IMR-90 (cell line): Measurements from ENCODE around the gene KIF1B. TPM values are rescaled to one million over a fixed set of nuclear protein-coding genes. Genes with fewer than 3 reads are reported as not detected.

Experiments
- ATAC-seq: fragments of 200-7000 bp; cut with Tn5 transposase; 2 replicates; pipeline ENCODE4 v1.9.1; 2020; ENCODE audit warnings: low read depth, mild to moderate bottlenecking, moderate library complexity
- BruUV-seq: library from RNA; stranded (reverse); fragments of 400-500 nt; replicated peaks from 2 replicates; lab custom pipeline; 2021; lab: Mats Ljungman, UMichigan
- CTCF ChIA-PET: fragments of 300-600 bp; formaldehyde crosslinking; extraction: SDS; loops from one replicate; lab custom pipeline; 2021; ENCODE audit warnings: antibody characterized with exemption; lab: Yijun Ruan, JAX
- POLR2A ChIA-PET: fragments of 300-600 bp; sonication (Branson Sonifier 250); formaldehyde crosslinking; loops from one replicate; lab custom pipeline; 2022; ENCODE audit warnings: antibody characterized with exemption; ENCODE audit not compliant: unreplicated experiment; lab: Charles Lee
- DNase-seq: peaks from one replicate; pipeline ENCODE4 v3.0.0; 2013
- H2AFZ ChIP-seq: replicated peaks from 2 replicates; pipeline ENCODE3; 2013; ENCODE audit warnings: low read length, mild to moderate bottlenecking; ENCODE audit not compliant: poor library complexity
- H2AK5ac ChIP-seq: 2 replicates; pipeline ENCODE4 v1.6.1; 2013; ENCODE audit warnings: low read depth, low read length, inconsistent platforms
- H2AK9ac ChIP-seq: replicated peaks from 2 replicates; pipeline ENCODE3; 2013; ENCODE audit warnings: mild to moderate bottlenecking, low read depth, low read length, moderate library complexity; ENCODE audit not compliant: poor library complexity
- H2BK120ac ChIP-seq: 2 replicates; pipeline ENCODE4 v1.6.1; 2013; ENCODE audit warnings: low read depth, low read length, inconsistent platforms
- H2BK15ac ChIP-seq: 3 replicates; pipeline ENCODE4 v1.6.1; 2013; ENCODE audit warnings: low read depth, low read length, inconsistent platforms
- H2BK20ac ChIP-seq: 2 replicates; pipeline ENCODE4 v1.6.1; 2013; ENCODE audit warnings: low read depth, mild to moderate bottlenecking, inconsistent platforms, low read length, moderate library complexity
- H2BK5ac ChIP-seq: 2 replicates; pipeline ENCODE4 v1.6.1; 2013; ENCODE audit warnings: mild to moderate bottlenecking, low read depth, low read length, inconsistent platforms; ENCODE audit not compliant: poor library complexity, severe bottlenecking
- H3K14ac ChIP-seq: replicated peaks from 2 replicates; pipeline ENCODE4 v1.6.1; 2013; ENCODE audit warnings: low read depth, low read length, inconsistent platforms
- H3K18ac ChIP-seq: 2 replicates; pipeline ENCODE4 v1.6.1; 2013; ENCODE audit warnings: low read depth, low read length, control low read depth
- H3K23ac ChIP-seq: 2 replicates; pipeline ENCODE4 v1.6.1; 2013; ENCODE audit warnings: low read depth, low read length, inconsistent platforms
- H3K27ac ChIP-seq: 2 replicates; pipeline ENCODE4 v1.5.1; 2013; ENCODE audit warnings: mild to moderate bottlenecking, control low read depth, low read length; ENCODE audit not compliant: insufficient read depth
- H3K27me3 ChIP-seq: 2 replicates; pipeline ENCODE4 v1.6.1; 2013; ENCODE audit warnings: low read length; ENCODE audit not compliant: control insufficient read depth, insufficient read depth
- H3K36me3 ChIP-seq: 2 replicates; pipeline ENCODE4 v1.6.1; 2013; ENCODE audit warnings: low read length, mixed read lengths; ENCODE audit not compliant: control insufficient read depth, insufficient read depth
- H3K4ac ChIP-seq: 2 replicates; pipeline ENCODE4 v1.6.1; 2013; ENCODE audit warnings: low read depth, low read length, inconsistent platforms
- H3K4me1 ChIP-seq: 2 replicates; pipeline ENCODE4 v1.6.1; 2013; ENCODE audit warnings: low read length, mixed read lengths; ENCODE audit not compliant: control insufficient read depth, insufficient read depth
- H3K4me2 ChIP-seq: 2 replicates; pipeline ENCODE4 v1.6.1; 2013; ENCODE audit warnings: low read depth, mild to moderate bottlenecking, control low read depth, low read length, moderate library complexity
- H3K4me3 ChIP-seq: 2 replicates; pipeline ENCODE4 v1.5.1; 2013; ENCODE audit warnings: low read depth, mild to moderate bottlenecking, control low read depth, low read length, moderate library complexity; ENCODE audit not compliant: insufficient read depth
- H3K56ac ChIP-seq: 2 replicates; pipeline ENCODE4 v1.6.1; 2013; ENCODE audit warnings: low read length, inconsistent platforms; ENCODE audit not compliant: insufficient read depth; ENCODE audit errors: extremely low read depth
- H3K79me1 ChIP-seq, 2 experiments: 2 replicates each; pipeline ENCODE4 v1.6.1; 2013; ENCODE audit warnings: low read length in 2 of 2, inconsistent platforms in 1 of 2, low read depth in 1 of 2
- H3K9ac ChIP-seq: 2 replicates; pipeline ENCODE4 v1.6.1; 2013; ENCODE audit warnings: low read depth, low read length, control low read depth
- H3K9me1 ChIP-seq: 2 replicates; pipeline ENCODE4 v1.6.1; 2013; ENCODE audit warnings: low read length, inconsistent platforms; ENCODE audit not compliant: insufficient read depth
- H3K9me3 ChIP-seq: 2 replicates; pipeline ENCODE4 v1.6.1; 2013; ENCODE audit warnings: low read length; ENCODE audit not compliant: control insufficient read depth, insufficient read depth
- H4K20me1 ChIP-seq: 2 replicates; pipeline ENCODE4 v1.6.1; 2013; ENCODE audit warnings: low read length, inconsistent platforms; ENCODE audit not compliant: insufficient read depth
- H4K5ac ChIP-seq: 2 replicates; pipeline ENCODE4 v1.6.1; 2013; ENCODE audit warnings: mild to moderate bottlenecking, low read depth, low read length, control low read depth
- H4K8ac ChIP-seq, 2 experiments: 2 replicates each; pipeline ENCODE4 v1.6.1; 2013; ENCODE audit warnings: low read depth in 2 of 2, low read length in 2 of 2, control low read depth in 1 of 2, inconsistent platforms in 1 of 2
- H4K91ac ChIP-seq: 2 replicates; pipeline ENCODE4 v1.6.1; 2013; ENCODE audit warnings: low read depth, low read length, inconsistent platforms; ENCODE audit not compliant: insufficient read depth
- BHLHE40 ChIP-seq: fragments of 150-350 bp; IDR thresholded peaks from 2 replicates; pipeline ENCODE4 v1.6.1; 2016; ENCODE audit warnings: mild to moderate bottlenecking, low read depth, low read length
- CEBPB ChIP-seq: IDR thresholded peaks from 2 replicates; pipeline ENCODE4 v1.6.1; 2012; ENCODE audit warnings: low read depth, low read length, improper control_type of control experiment
- CHD1 ChIP-seq: IDR thresholded peaks from 2 replicates; pipeline ENCODE4 v1.6.1; 2012; ENCODE audit warnings: low read depth, low read length, improper control_type of control experiment
- CTCF ChIP-seq: conservative IDR thresholded peaks from 2 replicates; pipeline ENCODE4 v1.5.1; 2012; ENCODE audit warnings: mild to moderate bottlenecking, low read depth, low read length, improper control_type of control experiment
- ELK1 ChIP-seq: fragments of 150-350 bp; IDR thresholded peaks from 2 replicates; pipeline ENCODE4 v1.6.1; 2016; ENCODE audit warnings: low read depth, mild to moderate bottlenecking, low read length, moderate library complexity, borderline replicate concordance
- MAFK ChIP-seq: IDR thresholded peaks from 2 replicates; pipeline ENCODE4 v1.6.1; 2012; ENCODE audit warnings: low read depth, low read length, improper control_type of control experiment
- MAZ ChIP-seq: IDR thresholded peaks from 2 replicates; pipeline ENCODE4 v1.6.1; 2012; ENCODE audit warnings: low read depth, mild to moderate bottlenecking, low read length, improper control_type of control experiment, moderate library complexity, borderline replicate concordance
- MXI1 ChIP-seq: IDR thresholded peaks from 2 replicates; pipeline ENCODE4 v1.6.1; 2012; ENCODE audit warnings: low read depth, mild to moderate bottlenecking, low read length, moderate library complexity, borderline replicate concordance
- NFE2L2 ChIP-seq: fragments of 150-350 bp; IDR thresholded peaks from 2 replicates; pipeline ENCODE4 v1.6.1; 2016; ENCODE audit warnings: low read depth, mild to moderate bottlenecking, low read length
- POLR2A ChIP-seq: IDR thresholded peaks from 2 replicates; pipeline ENCODE4 v1.6.1; 2012; ENCODE audit warnings: mild to moderate bottlenecking, low read depth, low read length
- RAD21 ChIP-seq: IDR thresholded peaks from 2 replicates; pipeline ENCODE4 v1.6.1; 2012; ENCODE audit warnings: low read length, improper control_type of control experiment
- RCOR1 ChIP-seq: IDR thresholded peaks from 2 replicates; pipeline ENCODE4 v1.6.1; 2012; ENCODE audit warnings: mild to moderate bottlenecking, low read length, improper control_type of control experiment; ENCODE audit not compliant: insufficient replicate concordance
- RFX5 ChIP-seq: IDR thresholded peaks from 2 replicates; pipeline ENCODE4 v1.8.0; 2012; ENCODE audit warnings: low read depth, mild to moderate bottlenecking, low read length, moderate library complexity
- SMC3 ChIP-seq: fragments of 150-350 bp; IDR thresholded peaks from 2 replicates; pipeline ENCODE4 v1.6.1; 2016; ENCODE audit warnings: low read depth, mild to moderate bottlenecking, antibody characterized with exemption, low read length, moderate library complexity
- USF2 ChIP-seq: fragments of 150-350 bp; IDR thresholded peaks from 2 replicates; pipeline ENCODE4 v1.6.1; 2017; ENCODE audit warnings: mild to moderate bottlenecking, antibody characterized with exemption, low read length, low read depth
- WGBS, 2 experiments: methylation state at CpG; one replicate each; pipeline versions ENCODE4 v1.1.5 to v1.1.7; 2013; ENCODE audit warnings: missing lambda C conversion rate in 2 of 2; ENCODE audit not compliant: insufficient read length in 1 of 2; ENCODE audit errors: extremely low coverage in 2 of 2; 5-methylcytosine and 5-hydroxymethylcytosine counted together
- dilution Hi-C: fragments of 300-500 bp; cut with HindIII; formaldehyde crosslinking; loops from one replicate; pipeline ENCODE4 v1.14.3; 2018; ENCODE audit warnings: low sequenced_read_pairs; ENCODE audit not compliant: unreplicated experiment
- in situ Hi-C: fragments of 300-500 bp; cut with MboI; formaldehyde crosslinking; loops from 3 replicates; pipeline ENCODE4 v1.14.3; 2019; ENCODE audit warnings: low sequenced_read_pairs, inconsistent platforms, mixed read lengths
- intact Hi-C: fragments of 100-400 bp; cut with micrococcal nuclease; formaldehyde crosslinking; loops from 2 replicates; pipeline ENCODE4 v1.10.0; 2022
- polyA plus RNA-seq, 3 experiments: library from polyadenylated mRNA; depleted of rRNA; stranded (reverse); fragments of >200 nt; gene quantifications; 2 replicates each; pipeline ENCODE4 v1.2.3, GENCODE V29; 2012; ENCODE audit warnings: low replicate concordance in 1 of 3
- total RNA-seq: library from RNA; depleted of rRNA; stranded (reverse); fragments of >200 nt; gene quantifications from 2 replicates; pipeline ENCODE4 v1.2.3, GENCODE V29; 2012

The KIF1B gene
- total and polyA plus RNA-seq, 2 of the 4 experiments (the other 2 are of a cell fraction) = 13.0 to 21.1 TPM

GRCh38 chr1:10328180-10328963 lies 118.0 kb downstream of the KIF1B start:
- dilution Hi-C loops = no loop called here
- BruUV-seq = no TSS peak
- Histone ChIP-seq H3K56ac (no peak overlapping the region), H2AK5ac (no peak overlapping the region), H4K91ac (no peak overlapping the region), H3K9ac (no peak overlapping the region), H3K27ac (no peak overlapping the region), H2BK15ac (no peak overlapping the region), H2BK20ac (no peak overlapping the region), H3K4me1 (no peaks in the 10 kb centered on the region), H3K9me3 (no peaks in the 10 kb centered on the region), H2BK120ac (no peak overlapping the region), H2AFZ (no peak overlapping the region), H3K23ac (no peak overlapping the region), H3K18ac (no peak overlapping the region), H4K20me1 (no peaks in the 10 kb centered on the region), H3K79me1 (no peaks in the 10 kb centered on the region), H3K4ac (no peak overlapping the region), H4K8ac (no peak overlapping the region), H4K5ac (no peak overlapping the region), H2BK5ac (no peak overlapping the region), H3K4me2 (no peak overlapping the region), H3K9me1 (no peaks in the 10 kb centered on the region), H3K14ac (no peak overlapping the region), H3K27me3 (no peaks in the 10 kb centered on the region), H3K4me3 (no peak overlapping the region), H3K36me3 (peaks cover 5% of the 10 kb centered on the region; the same call in 1 of the 2 replicates), H2AK9ac (no peak overlapping the region)
- POLR2A ChIA-PET = no interaction called here
- in situ Hi-C loops = no loop called here
- 100% methylated on average over 1 of the region's 6 CpGs; no CpG with 5 or more reads in 1 of the 2 experiments for WGBS, 2 experiments
- TF ChIP-seq MAFK = no peak
- no peak for TF ChIP-seq USF2
- TF ChIP-seq RAD21 = no peak
- no peak for TF ChIP-seq CTCF
- no peak for TF ChIP-seq SMC3
- no peak for TF ChIP-seq MAZ
- no peak for TF ChIP-seq CHD1
- no peak for TF ChIP-seq POLR2A
- no peak for TF ChIP-seq NFE2L2
- no peak for TF ChIP-seq RCOR1
- TF ChIP-seq RFX5 = no peak
- TF ChIP-seq CEBPB = no peak
- TF ChIP-seq BHLHE40 = no peak
- no peak for TF ChIP-seq ELK1
- no peak for TF ChIP-seq MXI1
- DNase-seq = no peak
- ATAC-seq = no peak
- intact Hi-C loops = no loop called here
- CTCF ChIA-PET = no interaction called here
